Retinal pigment epithelial cell (primary cell): ENCODE measurements around the gene BCLAF3.

Experiments used
- DNase-seq: peaks from one replicate; pipeline ENCODE4 v3.0.0-alpha.2; 2010; ENCODE audit warnings: low read depth
- H3K4me3 ChIP-seq: 2 replicates; pipeline ENCODE4 v1.5.1; 2011; ENCODE audit warnings: mild to moderate bottlenecking, low read length, control low read depth, moderate library complexity
- TF ChIP-seq, protein P1 (sequence below): conservative IDR thresholded peaks from 2 replicates; pipeline ENCODE4 v1.5.1; 2011; ENCODE audit warnings: low read depth, low read length, control low read depth, inconsistent platforms

Gene BCLAF3

DNA sequence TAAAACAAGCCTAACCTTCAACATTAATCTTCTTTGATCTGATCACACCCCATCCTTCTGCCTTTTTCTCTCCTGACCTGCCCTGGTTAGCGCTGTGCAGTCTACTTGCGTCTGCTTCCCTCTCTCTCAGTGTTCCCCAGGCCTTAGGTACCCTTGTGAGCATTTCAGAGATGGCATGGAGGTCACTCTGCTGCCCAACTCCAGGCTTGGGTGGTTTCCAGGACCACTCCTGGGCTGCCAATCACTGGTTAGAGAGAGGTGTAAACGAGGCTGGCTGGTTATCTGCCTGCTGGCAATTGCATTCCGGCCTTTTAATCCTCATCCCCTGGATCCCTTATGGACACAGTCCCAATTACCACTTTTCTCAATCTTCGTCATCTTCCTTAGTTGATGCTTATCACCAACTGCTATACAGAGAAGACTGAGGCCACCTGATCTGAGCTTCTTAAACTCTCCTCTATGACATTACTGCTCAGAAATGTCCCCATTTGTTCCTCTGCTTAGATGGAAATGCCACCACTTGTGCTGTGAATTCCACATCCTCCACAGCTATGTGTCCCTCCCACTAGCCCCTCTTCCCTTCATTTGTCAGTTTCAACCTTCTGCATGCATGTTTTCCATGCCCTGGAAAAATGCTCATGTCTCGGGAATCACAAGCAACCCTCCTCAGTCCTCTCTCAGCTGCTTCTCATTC is 29.0 kb upstream of the BCLAF3 start:
- no peak overlapping the region for H3K4me3 ChIP-seq
- no peak for DNase-seq
- TF ChIP-seq, protein P1, sequence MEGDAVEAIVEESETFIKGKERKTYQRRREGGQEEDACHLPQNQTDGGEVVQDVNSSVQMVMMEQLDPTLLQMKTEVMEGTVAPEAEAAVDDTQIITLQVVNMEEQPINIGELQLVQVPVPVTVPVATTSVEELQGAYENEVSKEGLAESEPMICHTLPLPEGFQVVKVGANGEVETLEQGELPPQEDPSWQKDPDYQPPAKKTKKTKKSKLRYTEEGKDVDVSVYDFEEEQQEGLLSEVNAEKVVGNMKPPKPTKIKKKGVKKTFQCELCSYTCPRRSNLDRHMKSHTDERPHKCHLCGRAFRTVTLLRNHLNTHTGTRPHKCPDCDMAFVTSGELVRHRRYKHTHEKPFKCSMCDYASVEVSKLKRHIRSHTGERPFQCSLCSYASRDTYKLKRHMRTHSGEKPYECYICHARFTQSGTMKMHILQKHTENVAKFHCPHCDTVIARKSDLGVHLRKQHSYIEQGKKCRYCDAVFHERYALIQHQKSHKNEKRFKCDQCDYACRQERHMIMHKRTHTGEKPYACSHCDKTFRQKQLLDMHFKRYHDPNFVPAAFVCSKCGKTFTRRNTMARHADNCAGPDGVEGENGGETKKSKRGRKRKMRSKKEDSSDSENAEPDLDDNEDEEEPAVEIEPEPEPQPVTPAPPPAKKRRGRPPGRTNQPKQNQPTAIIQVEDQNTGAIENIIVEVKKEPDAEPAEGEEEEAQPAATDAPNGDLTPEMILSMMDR: no peak

DNA sequence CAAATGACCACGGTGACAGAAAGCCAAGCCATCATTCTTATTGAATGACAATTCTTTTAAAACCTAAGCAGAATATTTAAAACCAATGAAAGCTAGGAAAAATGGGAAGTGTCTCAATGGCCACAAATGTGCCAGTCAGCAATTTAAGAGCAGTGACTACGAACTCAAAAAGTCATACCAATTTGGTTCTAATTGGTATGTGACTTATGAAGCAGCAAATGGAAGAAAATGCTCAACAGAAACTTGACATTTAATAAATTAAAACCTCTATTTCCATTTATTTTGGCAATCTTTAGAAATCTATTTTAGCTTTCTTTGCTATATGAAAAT is 25.7 kb upstream of the BCLAF3 start:
- TF ChIP-seq, protein P1: no peak
- H3K4me3 ChIP-seq: no peak overlapping the region
- DNase-seq: no peak

DNA sequence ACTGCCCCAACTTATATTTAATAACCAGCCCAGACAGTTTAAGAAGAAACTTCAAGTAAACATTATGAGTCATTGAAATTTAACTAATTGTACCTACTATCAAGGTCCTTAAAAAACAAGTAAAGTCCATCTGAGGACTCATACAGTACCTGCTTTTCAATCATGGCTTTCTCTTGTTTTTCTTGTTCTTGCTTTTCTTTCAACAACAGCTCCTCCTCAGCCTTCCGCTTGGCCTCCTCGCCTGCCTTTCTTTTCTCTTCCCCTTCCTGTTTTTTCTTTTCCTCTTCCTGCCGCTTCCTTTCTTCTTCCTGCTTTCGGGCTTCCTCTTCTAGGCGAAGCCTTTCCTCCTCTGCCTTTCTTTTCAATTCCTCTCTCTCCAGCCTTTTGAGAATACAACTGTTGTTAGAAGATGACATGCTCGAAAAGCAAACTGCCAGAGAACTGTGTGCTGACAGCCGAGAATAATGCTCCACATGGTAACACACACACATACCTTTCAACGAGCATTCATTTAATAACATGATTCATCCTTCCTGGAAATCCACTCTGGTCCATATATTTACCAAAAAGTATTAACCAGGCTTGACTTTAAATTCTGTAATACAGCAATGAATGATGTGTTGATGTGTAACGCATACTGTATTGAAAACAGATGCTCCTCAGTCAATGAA is 25.2 kb upstream of the BCLAF3 start:
- TF ChIP-seq, protein P1: no peak
- no peak for DNase-seq
- H3K4me3 ChIP-seq: no peak overlapping the region

DNA sequence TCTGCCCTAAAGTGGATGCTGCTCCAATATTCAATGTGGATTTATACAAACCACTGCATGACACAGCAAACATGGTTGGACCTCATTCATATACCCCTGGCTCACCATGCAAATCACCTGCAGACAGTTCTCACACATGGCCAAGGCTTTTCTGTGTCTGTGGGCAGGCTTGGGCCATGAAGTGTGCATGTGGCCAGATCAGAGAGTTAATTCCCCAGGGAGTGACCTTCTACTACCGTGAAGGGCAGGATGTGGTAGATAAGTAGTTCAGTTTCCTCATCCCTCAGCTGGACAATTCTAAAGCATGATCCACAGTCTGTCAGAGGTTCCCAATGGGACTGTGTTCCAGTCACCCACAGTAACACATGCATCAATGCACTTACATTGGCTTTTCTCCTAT is 24.6 kb upstream of the BCLAF3 start:
- H3K4me3 ChIP-seq: no peak overlapping the region
- no peak for DNase-seq
- TF ChIP-seq, protein P1: no peak

DNA sequence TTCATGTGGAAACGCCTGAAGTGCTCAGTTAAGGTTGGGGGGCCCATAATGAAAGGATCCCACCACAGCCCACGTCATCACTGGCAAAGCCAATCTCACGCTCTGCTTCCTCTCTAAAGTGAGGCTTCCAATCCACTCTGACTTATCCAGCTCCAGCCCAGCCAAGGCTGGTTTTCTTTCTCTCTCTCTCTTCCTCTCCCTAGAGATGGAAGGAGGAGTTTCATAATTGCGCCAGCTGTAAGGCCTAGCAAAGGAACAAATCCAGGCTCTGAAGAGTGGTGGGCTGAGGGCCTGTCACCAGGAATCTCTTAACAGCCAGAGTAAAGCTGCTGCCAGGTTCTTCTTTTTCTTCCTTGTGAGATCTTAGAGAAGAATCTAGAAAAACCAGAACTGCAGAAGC is 20.7 kb upstream of the BCLAF3 start:
- H3K4me3 ChIP-seq: no peak overlapping the region
- DNase-seq: no peak
- TF ChIP-seq, protein P1: no peak

DNA sequence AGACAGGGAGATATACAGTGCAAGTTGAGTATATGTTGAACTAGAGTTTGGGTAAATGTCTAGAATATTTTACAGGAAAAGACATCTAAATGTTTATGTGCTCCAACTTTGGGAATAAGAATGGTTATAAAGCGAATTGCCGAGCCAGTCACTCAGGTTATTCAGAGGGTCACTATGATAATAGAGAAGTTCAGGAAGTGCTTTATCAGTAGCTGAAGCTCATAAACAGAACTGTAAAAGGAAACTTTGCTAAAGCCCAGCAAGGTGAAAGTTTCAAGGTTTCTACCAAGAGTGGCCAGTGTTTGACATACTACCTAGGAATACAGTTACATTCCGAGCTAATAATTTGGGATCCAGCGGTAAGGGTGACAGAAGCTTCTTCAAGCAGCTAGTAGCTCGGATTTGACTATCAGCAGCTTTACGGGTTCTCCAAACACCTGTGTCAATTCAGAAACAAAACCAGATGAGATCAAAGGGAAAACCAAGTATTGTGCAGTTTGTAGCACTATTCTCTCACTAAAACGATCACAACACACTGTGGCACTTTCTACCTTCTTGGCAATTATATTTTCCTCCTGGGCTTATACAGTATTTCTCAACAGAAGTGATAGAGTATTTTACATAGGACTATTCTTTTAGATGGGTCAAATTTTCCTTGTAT is 17.2 kb upstream of the BCLAF3 start:
- DNase-seq: no peak
- no peak overlapping the region for H3K4me3 ChIP-seq
- TF ChIP-seq, protein P1: no peak
